HepG2 (cell line): ENCODE measurements around the gene TMC2. TPM values are rescaled to one million over a fixed set of nuclear protein-coding genes. Genes with fewer than 3 reads are reported as not detected.

ENCODE experiments used
- FOSL2 ChIP-seq: sonication (generic); formaldehyde crosslinking; IDR thresholded peaks from 2 replicates; pipeline ENCODE4 v1.4.0; 2020; ENCODE audit warnings: missing genetic modification reagents
- KDM1A ChIP-seq: IDR thresholded peaks from 2 replicates; pipeline ENCODE4 v1.6.1; 2016; ENCODE audit warnings: missing compliant biosample characterization
- KLF15 ChIP-seq: sonication (generic); formaldehyde crosslinking; IDR thresholded peaks from 2 replicates; pipeline ENCODE4 v1.8.1; 2023; ENCODE audit warnings: borderline replicate concordance, mild to moderate bottlenecking, inconsistent platforms, missing genetic modification reagents, mixed read lengths
- RORA ChIP-seq: sonication (generic); formaldehyde crosslinking; IDR thresholded peaks from 2 replicates; pipeline ENCODE4 v1.5.0; 2020; ENCODE audit warnings: mild to moderate bottlenecking, missing genetic modification reagents, moderate library complexity
- SMAD3 ChIP-seq: sonication (generic); formaldehyde crosslinking; IDR thresholded peaks from 2 replicates; pipeline ENCODE4 v1.4.0; 2020; ENCODE audit warnings: missing genetic modification reagents
- TBL1XR1 ChIP-seq: fragments of 150-350 bp; IDR thresholded peaks from 2 replicates; pipeline ENCODE4 v1.6.1; 2014; ENCODE audit warnings: borderline replicate concordance, low read length; ENCODE audit not compliant: partially characterized antibody
- TBX2 ChIP-seq: sonication (generic); formaldehyde crosslinking; IDR thresholded peaks from 2 replicates; pipeline ENCODE4 v1.5.0; 2020; ENCODE audit warnings: missing genetic modification reagents, mild to moderate bottlenecking, borderline replicate concordance
- TEAD3 ChIP-seq: optimal IDR thresholded peaks from 2 replicates; pipeline ENCODE3; 2016; ENCODE audit warnings: borderline replicate concordance
- ZBTB7B ChIP-seq: sonication (generic); formaldehyde crosslinking; IDR thresholded peaks from 2 replicates; pipeline ENCODE4 v1.4.0; 2020; ENCODE audit warnings: missing genetic modification reagents
- ZC3H4 ChIP-seq: sonication (generic); formaldehyde crosslinking; IDR thresholded peaks from 2 replicates; pipeline ENCODE4 v1.4.0; 2020; ENCODE audit warnings: missing genetic modification reagents, borderline replicate concordance
- ZNF235 ChIP-seq: sonication (generic); formaldehyde crosslinking; IDR thresholded peaks from 2 replicates; pipeline ENCODE4 v1.8.1; 2023; ENCODE audit warnings: mild to moderate bottlenecking, missing genetic modification reagents, borderline replicate concordance
- ZNF253 ChIP-seq: sonication (generic); formaldehyde crosslinking; IDR thresholded peaks from 2 replicates; pipeline ENCODE4 v1.8.0; 2022; ENCODE audit warnings: mild to moderate bottlenecking, missing genetic modification reagents, borderline replicate concordance
- ZNF331 ChIP-seq: sonication (generic); formaldehyde crosslinking; IDR thresholded peaks from 2 replicates; pipeline ENCODE4 v1.4.0; 2020; ENCODE audit warnings: missing genetic modification reagents
- ZNF44 ChIP-seq: sonication (generic); formaldehyde crosslinking; IDR thresholded peaks from 2 replicates; pipeline ENCODE4 v1.5.1; 2020; ENCODE audit warnings: mild to moderate bottlenecking, missing genetic modification reagents
- polyA plus RNA-seq, 8 experiments: library from polyadenylated mRNA; depleted of rRNA in 3 of 8; stranded (reverse) in 7 of 8; unstranded in 1 of 8; fragments of >200 nt; fragmentation: Illumina TruSeq in 4 of 8; extraction: Trizol in 4 of 8; gene quantifications; 2 replicates each; pipeline versions ENCODE4 v1.2.1 to v1.2.3, GENCODE V29; 2011 to 2016; ENCODE audit warnings: low read depth in 4 of 8, missing spikeins in 1 of 8, mixed read lengths in 1 of 8; ENCODE audit not compliant: insufficient read depth in 1 of 8
- total RNA-seq, 5 experiments: library from RNA; depleted of rRNA; stranded (reverse); fragments of >200 nt; fragmentation: Illumina TruSeq; extraction: Trizol; gene quantifications; 2 replicates each; pipeline ENCODE4 v1.2.3, GENCODE V29; 2016; ENCODE audit warnings: low read depth in 1 of 5
- TF ChIP-seq, protein P1 (sequence below): sonication (generic); formaldehyde crosslinking; IDR thresholded peaks from 2 replicates; pipeline ENCODE4 v1.4.0; 2020; ENCODE audit warnings: mild to moderate bottlenecking, missing genetic modification reagents
- TF ChIP-seq, protein P2 (sequence below): IDR thresholded peaks from 2 replicates; pipeline ENCODE4 v1.4.0; 2020; ENCODE audit warnings: mild to moderate bottlenecking, missing genetic modification reagents
- TF ChIP-seq, protein P3 (sequence below): sonication (generic); formaldehyde crosslinking; IDR thresholded peaks from 2 replicates; pipeline ENCODE4 v1.5.0; 2020; ENCODE audit warnings: mild to moderate bottlenecking, missing genetic modification reagents, borderline replicate concordance
- TF ChIP-seq, protein P4 (sequence below): sonication (generic); formaldehyde crosslinking; IDR thresholded peaks from 2 replicates; pipeline ENCODE4 v1.5.1; 2020; ENCODE audit warnings: mild to moderate bottlenecking, missing genetic modification reagents, moderate library complexity
- TF ChIP-seq, protein P5 (sequence below): sonication (generic); formaldehyde crosslinking; IDR thresholded peaks from 2 replicates; pipeline ENCODE4 v1.4.0; 2020; ENCODE audit warnings: mild to moderate bottlenecking, missing genetic modification reagents

The TMC2 gene
- total and polyA plus RNA-seq, 2 of the 13 experiments (the other 11 are each of a cell fraction or from before 2014, with no cell fraction given) = not detected

DNA sequence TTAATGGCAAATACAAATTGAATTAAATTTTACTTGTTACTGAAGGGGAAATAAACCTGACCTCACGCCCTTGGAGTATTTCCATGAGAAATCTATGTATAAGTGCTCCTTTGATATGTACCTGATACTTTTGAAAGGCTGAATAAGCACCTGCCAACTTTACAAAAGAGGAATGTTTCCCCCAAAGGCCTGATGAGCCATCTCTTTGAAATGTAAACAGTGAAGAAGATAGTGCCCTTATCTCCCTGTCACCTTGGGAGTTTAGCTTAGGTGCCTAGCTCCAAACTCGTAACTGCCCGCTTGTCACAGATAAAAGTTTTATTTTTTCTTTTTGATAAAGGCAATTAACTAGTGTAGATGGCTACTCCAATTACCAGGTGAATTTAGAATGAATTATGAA is 26.6 kb upstream of the TMC2 start (continued):
- TF ChIP-seq, protein P1, sequence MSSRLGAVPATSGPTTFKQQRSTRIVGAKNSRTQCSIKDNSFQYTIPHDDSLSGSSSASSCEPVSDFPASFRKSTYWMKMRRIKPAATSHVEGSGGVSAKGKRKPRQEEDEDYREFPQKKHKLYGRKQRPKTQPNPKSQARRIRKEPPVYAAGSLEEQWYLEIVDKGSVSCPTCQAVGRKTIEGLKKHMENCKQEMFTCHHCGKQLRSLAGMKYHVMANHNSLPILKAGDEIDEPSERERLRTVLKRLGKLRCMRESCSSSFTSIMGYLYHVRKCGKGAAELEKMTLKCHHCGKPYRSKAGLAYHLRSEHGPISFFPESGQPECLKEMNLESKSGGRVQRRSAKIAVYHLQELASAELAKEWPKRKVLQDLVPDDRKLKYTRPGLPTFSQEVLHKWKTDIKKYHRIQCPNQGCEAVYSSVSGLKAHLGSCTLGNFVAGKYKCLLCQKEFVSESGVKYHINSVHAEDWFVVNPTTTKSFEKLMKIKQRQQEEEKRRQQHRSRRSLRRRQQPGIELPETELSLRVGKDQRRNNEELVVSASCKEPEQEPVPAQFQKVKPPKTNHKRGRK (CRISPR knock-in tag) = no peak
- TF ChIP-seq, protein P2, sequence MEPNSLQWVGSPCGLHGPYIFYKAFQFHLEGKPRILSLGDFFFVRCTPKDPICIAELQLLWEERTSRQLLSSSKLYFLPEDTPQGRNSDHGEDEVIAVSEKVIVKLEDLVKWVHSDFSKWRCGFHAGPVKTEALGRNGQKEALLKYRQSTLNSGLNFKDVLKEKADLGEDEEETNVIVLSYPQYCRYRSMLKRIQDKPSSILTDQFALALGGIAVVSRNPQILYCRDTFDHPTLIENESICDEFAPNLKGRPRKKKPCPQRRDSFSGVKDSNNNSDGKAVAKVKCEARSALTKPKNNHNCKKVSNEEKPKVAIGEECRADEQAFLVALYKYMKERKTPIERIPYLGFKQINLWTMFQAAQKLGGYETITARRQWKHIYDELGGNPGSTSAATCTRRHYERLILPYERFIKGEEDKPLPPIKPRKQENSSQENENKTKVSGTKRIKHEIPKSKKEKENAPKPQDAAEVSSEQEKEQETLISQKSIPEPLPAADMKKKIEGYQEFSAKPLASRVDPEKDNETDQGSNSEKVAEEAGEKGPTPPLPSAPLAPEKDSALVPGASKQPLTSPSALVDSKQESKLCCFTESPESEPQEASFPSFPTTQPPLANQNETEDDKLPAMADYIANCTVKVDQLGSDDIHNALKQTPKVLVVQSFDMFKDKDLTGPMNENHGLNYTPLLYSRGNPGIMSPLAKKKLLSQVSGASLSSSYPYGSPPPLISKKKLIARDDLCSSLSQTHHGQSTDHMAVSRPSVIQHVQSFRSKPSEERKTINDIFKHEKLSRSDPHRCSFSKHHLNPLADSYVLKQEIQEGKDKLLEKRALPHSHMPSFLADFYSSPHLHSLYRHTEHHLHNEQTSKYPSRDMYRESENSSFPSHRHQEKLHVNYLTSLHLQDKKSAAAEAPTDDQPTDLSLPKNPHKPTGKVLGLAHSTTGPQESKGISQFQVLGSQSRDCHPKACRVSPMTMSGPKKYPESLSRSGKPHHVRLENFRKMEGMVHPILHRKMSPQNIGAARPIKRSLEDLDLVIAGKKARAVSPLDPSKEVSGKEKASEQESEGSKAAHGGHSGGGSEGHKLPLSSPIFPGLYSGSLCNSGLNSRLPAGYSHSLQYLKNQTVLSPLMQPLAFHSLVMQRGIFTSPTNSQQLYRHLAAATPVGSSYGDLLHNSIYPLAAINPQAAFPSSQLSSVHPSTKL = peak; percentile 48; the same call in 1 of the 2 replicates
- no peak for TF ChIP-seq TBL1XR1
- TF ChIP-seq ZNF235 = no peak
- TF ChIP-seq FOSL2 (CRISPR knock-in tag) = peak; percentile 85
- TF ChIP-seq KLF15 (CRISPR knock-in tag) = no peak
- no peak for TF ChIP-seq TBX2
- TF ChIP-seq, protein P3, sequence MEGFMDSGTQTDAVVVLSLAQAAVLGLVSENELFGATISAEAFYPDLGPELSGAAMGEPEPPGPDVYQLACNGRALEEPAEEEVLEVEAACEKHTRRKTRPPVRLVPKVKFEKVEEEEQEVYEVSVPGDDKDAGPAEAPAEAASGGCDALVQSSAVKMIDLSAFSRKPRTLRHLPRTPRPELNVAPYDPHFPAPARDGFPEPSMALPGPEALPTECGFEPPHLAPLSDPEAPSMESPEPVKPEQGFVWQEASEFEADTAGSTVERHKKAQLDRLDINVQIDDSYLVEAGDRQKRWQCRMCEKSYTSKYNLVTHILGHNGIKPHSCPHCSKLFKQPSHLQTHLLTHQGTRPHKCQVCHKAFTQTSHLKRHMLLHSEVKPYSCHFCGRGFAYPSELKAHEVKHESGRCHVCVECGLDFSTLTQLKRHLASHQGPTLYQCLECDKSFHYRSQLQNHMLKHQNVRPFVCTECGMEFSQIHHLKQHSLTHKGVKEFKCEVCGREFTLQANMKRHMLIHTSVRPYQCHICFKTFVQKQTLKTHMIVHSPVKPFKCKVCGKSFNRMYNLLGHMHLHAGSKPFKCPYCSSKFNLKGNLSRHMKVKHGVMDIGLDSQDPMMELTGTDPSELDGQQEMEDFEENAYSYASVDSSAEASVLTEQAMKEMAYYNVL (CRISPR knock-in tag) = no peak
- TF ChIP-seq ZNF253 (CRISPR knock-in tag) = no peak
- peak; percentile 87 for TF ChIP-seq TEAD3 (CRISPR knock-in tag)
- TF ChIP-seq ZC3H4 (CRISPR knock-in tag) = no peak
- TF ChIP-seq, protein P4, sequence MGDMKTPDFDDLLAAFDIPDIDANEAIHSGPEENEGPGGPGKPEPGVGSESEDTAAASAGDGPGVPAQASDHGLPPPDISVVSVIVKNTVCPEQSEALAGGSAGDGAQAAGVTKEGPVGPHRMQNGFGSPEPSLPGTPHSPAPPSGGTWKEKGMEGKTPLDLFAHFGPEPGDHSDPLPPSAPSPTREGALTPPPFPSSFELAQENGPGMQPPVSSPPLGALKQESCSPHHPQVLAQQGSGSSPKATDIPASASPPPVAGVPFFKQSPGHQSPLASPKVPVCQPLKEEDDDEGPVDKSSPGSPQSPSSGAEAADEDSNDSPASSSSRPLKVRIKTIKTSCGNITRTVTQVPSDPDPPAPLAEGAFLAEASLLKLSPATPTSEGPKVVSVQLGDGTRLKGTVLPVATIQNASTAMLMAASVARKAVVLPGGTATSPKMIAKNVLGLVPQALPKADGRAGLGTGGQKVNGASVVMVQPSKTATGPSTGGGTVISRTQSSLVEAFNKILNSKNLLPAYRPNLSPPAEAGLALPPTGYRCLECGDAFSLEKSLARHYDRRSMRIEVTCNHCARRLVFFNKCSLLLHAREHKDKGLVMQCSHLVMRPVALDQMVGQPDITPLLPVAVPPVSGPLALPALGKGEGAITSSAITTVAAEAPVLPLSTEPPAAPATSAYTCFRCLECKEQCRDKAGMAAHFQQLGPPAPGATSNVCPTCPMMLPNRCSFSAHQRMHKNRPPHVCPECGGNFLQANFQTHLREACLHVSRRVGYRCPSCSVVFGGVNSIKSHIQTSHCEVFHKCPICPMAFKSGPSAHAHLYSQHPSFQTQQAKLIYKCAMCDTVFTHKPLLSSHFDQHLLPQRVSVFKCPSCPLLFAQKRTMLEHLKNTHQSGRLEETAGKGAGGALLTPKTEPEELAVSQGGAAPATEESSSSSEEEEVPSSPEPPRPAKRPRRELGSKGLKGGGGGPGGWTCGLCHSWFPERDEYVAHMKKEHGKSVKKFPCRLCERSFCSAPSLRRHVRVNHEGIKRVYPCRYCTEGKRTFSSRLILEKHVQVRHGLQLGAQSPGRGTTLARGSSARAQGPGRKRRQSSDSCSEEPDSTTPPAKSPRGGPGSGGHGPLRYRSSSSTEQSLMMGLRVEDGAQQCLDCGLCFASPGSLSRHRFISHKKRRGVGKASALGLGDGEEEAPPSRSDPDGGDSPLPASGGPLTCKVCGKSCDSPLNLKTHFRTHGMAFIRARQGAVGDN (CRISPR knock-in tag) = no peak
- no peak for TF ChIP-seq KDM1A (CRISPR knock-in tag)
- TF ChIP-seq RORA = 0 out of 2 replicates have a peak, but pooled peaks have one; percentile 17
- no peak for TF ChIP-seq ZNF44 (CRISPR knock-in tag)
- no peak for TF ChIP-seq SMAD3
- TF ChIP-seq ZNF331 (CRISPR knock-in tag) = 0 out of 2 replicates have a peak, but pooled peaks have one; percentile 18
- no peak for TF ChIP-seq ZBTB7B (CRISPR knock-in tag)
- TF ChIP-seq, protein P5, sequence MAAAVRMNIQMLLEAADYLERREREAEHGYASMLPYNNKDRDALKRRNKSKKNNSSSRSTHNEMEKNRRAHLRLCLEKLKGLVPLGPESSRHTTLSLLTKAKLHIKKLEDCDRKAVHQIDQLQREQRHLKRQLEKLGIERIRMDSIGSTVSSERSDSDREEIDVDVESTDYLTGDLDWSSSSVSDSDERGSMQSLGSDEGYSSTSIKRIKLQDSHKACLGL (CRISPR knock-in tag) = no peak
